Chondrocyte (in vitro differentiated cells): Measurements from ENCODE around the gene RASL12. TPM values are rescaled to one million over a fixed set of nuclear protein-coding genes. Genes with fewer than 3 reads are reported as not detected.

Source experiments
- DNase-seq: peaks from one replicate; pipeline ENCODE4 v3.0.0; 2021; ENCODE audit warnings: mixed read lengths, low spot score
- H3K27ac Mint-ChIP-seq: one replicate; pipeline ENCODE4 v1.8.0; 2021; ENCODE audit warnings: mild to moderate bottlenecking, moderate library complexity, mixed read lengths; ENCODE audit not compliant: unreplicated experiment
- H3K27me3 Mint-ChIP-seq: 2 replicates; pipeline ENCODE4 v1.8.0; 2021; ENCODE audit warnings: low read depth, mixed read lengths
- H3K36me3 Mint-ChIP-seq: 2 replicates; pipeline ENCODE4 v1.8.0; 2021; ENCODE audit warnings: low read depth, mixed read lengths
- H3K4me1 Mint-ChIP-seq: 2 replicates; pipeline ENCODE4 v1.8.0; 2021; ENCODE audit warnings: low read depth, mild to moderate bottlenecking, mixed read lengths
- H3K4me3 Mint-ChIP-seq: one replicate; pipeline ENCODE4 v1.8.0; 2021; ENCODE audit warnings: mild to moderate bottlenecking, moderate library complexity, mixed read lengths; ENCODE audit not compliant: unreplicated experiment
- H3K9me3 Mint-ChIP-seq: 2 replicates; pipeline ENCODE4 v1.8.0; 2021; ENCODE audit warnings: low read depth, mixed read lengths
- CTCF ChIP-seq: fragments of 200-600 bp; sonication (generic); IDR thresholded peaks from 2 replicates; pipeline ENCODE4 v1.5.0; 2021; ENCODE audit warnings: antibody characterized with exemption, mild to moderate bottlenecking, moderate library complexity
- total RNA-seq: library from RNA; stranded (reverse); gene quantifications from 3 replicates; pipeline ENCODE4 v1.2.1, GENCODE V29; 2021

The RASL12 gene
- total RNA-seq, 1 donor from 2014 or later: 12.7 TPM

DNA sequence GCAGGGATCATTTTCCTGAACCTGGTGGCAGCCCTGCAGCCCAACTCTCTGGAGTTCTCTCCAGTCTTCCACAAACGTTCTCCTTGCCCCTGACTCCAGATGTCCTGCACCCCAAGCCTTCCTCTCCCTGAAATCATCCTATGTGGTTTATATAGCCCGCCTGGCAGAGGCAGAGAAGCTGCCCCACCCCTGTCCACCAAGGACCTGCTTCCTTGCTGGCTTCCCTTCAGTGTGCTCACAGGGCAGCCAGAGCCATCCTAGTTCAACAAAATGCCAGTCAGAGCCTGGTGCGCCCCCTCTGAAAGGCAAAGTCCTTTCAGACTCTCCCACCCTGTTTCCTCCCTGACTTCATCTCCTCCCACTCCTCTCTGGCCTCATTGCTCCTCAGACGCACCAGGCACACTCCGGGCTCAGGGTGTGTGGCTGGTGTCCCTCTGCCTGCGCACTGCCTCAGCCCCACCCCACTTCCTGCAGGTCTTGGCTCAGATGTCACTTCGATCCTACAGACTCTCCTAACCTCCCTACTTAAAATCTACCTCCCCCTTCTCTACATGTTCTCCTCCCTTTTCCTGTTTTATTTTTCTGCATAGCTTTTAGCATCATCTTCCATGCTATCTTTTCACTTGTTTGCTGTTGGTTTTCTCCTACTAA, 14.6 kb upstream of the RASL12 start:
- DNase-seq: no peak
- Mint-ChIP-seq H3K27me3 (peaks cover 28% of the 10 kb centered on the region), H3K27ac (peak overlapping the region; percentile 8), H3K4me1 (peaks cover 33% of the 10 kb centered on the region), H3K36me3 (no peaks in the 10 kb centered on the region), H3K9me3 (no peaks in the 10 kb centered on the region), H3K4me3 (no peak overlapping the region)
- TF ChIP-seq CTCF: no peak

DNA sequence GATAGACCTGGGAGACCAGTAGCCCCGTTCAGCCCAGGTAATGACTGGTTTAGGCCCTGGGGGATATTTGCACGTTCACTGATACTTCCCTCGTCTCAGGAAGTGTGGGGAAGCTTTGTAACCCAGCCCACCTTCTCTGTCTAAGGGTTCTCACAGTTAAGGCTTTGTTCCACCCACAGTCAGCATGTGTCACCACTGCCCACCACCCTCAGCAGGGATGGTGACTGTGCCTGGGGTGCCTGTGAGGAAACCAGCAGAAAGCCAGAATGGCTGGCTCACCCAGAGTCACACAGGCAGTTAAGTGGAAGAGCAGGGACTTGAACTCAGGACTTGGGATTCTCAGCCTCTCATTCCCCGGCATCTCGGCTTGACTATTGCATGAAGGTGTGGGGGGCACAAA, 14.0 kb upstream of the RASL12 start:
- TF ChIP-seq CTCF: no peak
- DNase-seq: no peak
- H3K4me1 Mint-ChIP-seq: peaks cover 30% of the 10 kb centered on the region
- H3K27ac Mint-ChIP-seq: no peak overlapping the region
- H3K9me3 Mint-ChIP-seq: no peaks in the 10 kb centered on the region
- no peaks in the 10 kb centered on the region for H3K36me3 Mint-ChIP-seq
- no peak overlapping the region for H3K4me3 Mint-ChIP-seq
- H3K27me3 Mint-ChIP-seq: peaks cover 28% of the 10 kb centered on the region

DNA sequence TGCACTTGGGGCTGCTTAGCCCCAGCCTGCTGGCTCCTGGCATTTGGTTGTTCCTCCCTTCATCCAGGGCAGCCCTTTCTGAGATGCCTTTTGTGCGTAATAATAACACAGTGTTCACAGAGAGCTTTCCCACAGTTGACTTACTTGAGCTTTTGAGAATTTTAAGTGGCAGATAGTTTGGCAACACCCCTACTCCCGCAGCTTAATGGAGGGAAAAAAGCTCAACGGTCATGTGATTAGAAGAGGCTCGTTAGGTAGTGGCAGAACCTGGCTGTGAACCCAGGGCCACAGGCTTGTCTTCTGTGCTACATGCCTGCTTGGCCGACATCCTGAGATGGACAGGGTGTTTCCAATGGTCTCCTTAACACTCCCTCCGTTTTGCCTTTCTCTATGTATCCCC, 13.5 kb upstream of the RASL12 start:
- no peak for TF ChIP-seq CTCF
- Mint-ChIP-seq H3K9me3 (no peaks in the 10 kb centered on the region), H3K27ac (no peak overlapping the region), H3K4me3 (no peak overlapping the region), H3K36me3 (no peaks in the 10 kb centered on the region), H3K4me1 (peaks cover 32% of the 10 kb centered on the region), H3K27me3 (peaks cover 28% of the 10 kb centered on the region)
- no peak for DNase-seq

GRCh38 chr15:65079580-65079979, 11.8 kb upstream of the RASL12 start:
- no peak for DNase-seq
- H3K4me3 Mint-ChIP-seq: no peak overlapping the region
- H3K27ac Mint-ChIP-seq: no peak overlapping the region
- TF ChIP-seq CTCF: no peak
- H3K27me3 Mint-ChIP-seq: peaks cover 17% of the 10 kb centered on the region
- no peaks in the 10 kb centered on the region for H3K36me3 Mint-ChIP-seq
- no peaks in the 10 kb centered on the region for H3K9me3 Mint-ChIP-seq
- peaks cover 30% of the 10 kb centered on the region for H3K4me1 Mint-ChIP-seq

- Mint-ChIP-seq H3K4me1 (peaks cover 25% of the 10 kb centered on the region), H3K27ac (no peak overlapping the region), H3K36me3 (no peaks in the 10 kb centered on the region), H3K9me3 (no peaks in the 10 kb centered on the region), H3K27me3 (peaks cover 13% of the 10 kb centered on the region), H3K4me3 (no peak overlapping the region)
- no peak for DNase-seq
- TF ChIP-seq CTCF: peak; percentile 74
Observed at GRCh38 chr15:65077981-65078352, 10.2 kb upstream of the RASL12 start.
